GM19351 (cell line): ENCODE measurements around the gene TESMIN.

Experiments used
- ATAC-seq: cut with Tn5 transposase; IDR thresholded peaks from one replicate; pipeline ENCODE4 v1.9.1; 2021; ENCODE audit warnings: mild to moderate bottlenecking, moderate library complexity; ENCODE audit not compliant: unreplicated experiment

The TESMIN gene

DNA sequence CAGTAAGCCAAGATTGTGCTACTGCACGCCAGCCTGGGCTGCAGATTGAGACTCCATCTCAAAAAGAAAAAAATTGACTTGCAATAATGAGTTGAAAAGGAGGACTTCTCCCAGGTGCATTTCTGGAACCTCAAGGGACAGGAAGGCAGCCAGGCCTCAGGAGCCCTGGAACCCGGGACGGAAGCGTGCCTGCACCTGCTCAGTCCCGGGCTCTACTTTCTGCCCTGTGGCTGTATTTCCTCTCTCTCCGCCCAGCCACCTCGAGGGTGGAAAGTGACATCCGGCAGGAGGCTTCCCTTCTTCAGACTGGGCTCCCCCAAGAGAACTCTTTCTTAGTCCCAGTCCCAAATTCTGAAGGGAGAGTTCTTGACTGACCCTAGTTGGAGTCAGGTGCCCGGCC lies 87.2 kb downstream of the TESMIN start:
- no peak for ATAC-seq

DNA sequence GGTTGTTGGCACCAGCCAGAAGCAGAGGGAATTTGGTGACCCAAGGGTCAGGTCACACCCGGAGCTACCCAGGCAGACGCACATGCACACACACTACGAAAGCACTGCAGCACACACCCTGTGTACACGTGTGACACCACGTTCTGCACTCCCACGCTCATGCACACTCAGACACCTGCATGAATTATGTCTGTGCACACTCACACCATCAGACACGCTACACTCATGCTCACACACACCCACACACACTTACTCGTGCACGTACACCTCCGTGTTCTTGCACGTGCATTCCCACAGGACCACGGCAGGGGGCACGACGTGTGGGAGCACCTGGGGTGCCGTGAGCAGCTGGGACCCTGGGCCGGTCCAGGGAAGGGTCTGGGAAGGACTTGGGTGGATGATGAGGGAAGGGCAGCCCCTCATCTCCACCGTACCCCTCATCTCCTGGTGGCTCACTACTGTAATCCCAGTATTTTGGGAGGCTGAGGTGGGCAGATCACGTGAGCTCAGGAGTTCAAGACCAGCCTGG lies 87.8 kb downstream of the TESMIN start:
- no peak for ATAC-seq

DNA sequence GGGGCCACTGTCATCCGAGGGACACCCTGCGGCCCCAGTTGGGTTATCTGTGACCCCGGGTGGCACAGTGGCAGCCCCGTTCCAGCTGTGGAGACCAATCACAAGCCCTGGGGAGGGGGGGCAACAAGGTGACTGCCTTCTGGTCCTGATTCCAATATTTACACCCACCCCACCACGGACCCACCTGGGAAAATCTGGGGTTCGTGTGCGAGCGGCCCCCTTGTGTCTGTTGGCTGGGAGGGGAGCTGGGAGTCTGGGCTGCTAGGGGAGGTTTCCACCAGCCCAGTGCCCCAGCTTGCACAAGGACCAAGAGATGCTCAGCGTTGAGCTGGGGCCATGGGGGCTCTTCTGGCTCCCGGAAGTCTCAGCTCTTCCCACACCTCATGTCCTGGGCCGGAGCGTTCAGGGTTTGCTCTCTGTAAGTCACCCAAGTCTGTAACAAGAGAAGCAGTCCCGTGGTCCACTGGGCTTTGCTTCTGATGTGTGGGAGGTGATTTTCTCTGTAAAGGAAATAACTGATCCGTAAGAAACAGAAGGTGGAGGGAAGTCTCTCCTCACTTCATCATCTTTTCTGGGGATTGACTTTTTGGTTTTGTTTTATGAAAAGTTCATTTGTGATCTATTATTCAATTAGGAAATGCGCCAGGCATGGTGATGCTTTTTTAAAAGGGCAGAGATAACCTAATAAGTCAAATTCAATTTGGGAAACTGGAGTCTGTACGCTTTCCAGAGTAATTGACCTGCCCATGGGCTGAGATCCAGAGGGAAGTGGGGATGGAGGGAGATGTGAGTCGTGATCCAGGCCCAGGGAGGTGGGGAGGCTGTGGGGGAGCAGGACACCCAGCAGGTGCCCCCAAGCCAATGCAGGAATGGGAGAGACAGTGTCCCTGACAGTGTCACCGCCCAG lies 89.4 kb downstream of the TESMIN start:
- no peak for ATAC-seq

DNA sequence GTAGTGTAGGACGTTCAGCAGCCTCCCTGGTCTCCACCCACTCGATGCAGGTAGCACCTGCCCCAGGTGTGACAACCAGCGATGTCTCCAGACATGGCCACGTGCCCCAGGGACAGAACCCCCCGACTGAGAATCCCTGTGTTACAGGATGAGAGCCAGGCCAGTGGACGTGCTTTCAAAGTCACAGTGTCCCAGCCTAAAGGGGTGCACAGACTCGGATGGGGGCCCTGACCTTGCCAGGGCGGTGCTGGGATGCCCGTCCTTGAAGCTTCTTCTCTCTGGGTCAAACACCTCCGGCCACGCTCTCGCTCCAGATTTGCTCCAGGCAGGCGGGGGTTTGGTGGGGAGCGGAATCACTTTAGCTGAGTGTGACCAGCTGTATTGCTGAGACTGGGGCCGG lies 90.3 kb downstream of the TESMIN start:
- no peak for ATAC-seq

DNA sequence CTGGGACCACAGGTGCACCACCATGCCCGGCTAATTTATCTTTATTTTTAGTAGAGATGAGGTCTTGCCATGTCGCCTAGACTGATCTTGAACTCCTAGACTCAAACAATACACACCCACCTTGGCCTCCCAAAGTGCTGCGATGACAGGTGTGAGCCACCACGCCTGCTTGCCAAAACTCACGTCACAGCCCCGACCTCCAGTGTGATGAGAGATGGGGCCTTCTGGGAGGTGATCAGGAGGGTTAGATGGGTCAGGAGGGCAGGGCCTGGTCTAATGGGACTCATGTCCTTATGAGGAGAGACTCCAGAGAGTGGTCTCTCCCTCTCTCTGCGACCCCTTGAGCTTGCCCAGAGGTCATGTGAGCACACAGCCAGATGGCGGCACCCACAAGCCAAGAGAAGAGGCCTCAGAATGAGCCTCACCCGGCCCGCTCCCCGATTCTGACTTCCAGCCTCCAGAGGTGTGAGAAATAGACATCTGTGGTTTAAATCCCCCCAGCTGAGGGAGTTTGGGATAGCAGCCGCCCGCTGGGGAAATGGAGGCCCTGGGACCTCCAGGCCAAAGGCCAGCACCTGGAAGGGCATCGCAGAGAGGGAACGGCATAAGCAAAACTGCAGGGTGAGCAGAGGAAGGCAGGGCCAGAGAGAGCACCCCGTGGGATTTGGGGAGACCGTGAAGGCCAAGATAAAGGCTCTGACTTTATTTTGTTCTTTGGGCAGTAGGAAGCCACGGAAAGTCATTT lies 91.1 kb downstream of the TESMIN start:
- no peak for ATAC-seq

DNA sequence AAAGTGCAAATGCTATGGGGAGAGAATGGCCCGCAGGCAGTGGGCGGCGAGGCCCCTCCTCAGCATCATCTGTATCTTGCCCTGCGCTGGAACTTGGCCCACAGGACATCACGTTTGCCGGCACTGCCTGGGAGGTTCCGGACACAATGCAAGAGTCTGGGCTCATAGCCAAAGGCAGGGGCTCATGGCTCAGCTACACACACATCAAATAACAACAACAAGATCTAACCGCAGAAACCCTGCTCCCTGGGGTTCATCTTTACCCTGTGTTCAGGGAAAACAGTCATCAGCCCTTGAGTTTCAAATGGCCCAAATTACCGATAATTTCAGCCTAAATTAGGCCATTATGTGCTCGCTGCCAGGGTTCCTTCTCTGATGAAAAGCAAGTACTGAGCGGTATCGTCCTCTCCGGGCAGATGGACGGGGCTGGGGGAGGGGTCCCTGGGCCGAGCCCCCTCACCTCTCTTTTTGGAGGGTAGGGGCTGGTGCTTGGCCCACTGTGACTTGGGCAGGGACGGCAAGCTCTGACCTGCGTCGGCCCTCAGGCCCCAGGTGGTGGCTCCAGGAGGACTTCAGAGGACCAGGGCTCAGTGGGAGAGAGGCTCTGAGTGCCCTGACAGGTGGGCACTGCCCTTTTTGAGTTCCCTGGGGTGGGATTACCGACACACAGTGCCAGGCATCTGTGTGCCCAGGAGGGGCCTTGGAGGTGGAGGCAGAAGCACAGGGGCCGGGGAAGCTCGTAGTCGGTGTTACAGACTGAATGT lies 92.0 kb downstream of the TESMIN start:
- ATAC-seq = no peak

DNA sequence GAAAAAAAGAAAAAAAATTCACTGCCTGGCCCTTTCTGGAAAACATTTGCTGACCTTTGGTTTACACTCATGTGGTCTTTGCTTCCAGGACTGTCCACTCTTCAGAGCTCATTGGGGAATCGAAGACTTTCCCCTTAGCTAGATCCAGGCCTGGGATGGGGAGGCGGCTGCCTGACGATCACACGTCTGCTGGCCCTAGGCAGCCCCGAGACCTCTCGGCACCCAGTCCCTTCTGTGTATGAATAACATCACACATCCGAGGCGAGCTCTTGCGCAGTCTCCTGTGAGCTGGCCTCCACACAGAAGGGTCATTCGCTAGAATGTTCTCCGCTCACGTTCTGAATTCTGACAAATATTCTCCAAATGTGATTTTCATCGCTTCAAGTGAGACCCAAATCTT lies 92.7 kb downstream of the TESMIN start:
- no peak for ATAC-seq

DNA sequence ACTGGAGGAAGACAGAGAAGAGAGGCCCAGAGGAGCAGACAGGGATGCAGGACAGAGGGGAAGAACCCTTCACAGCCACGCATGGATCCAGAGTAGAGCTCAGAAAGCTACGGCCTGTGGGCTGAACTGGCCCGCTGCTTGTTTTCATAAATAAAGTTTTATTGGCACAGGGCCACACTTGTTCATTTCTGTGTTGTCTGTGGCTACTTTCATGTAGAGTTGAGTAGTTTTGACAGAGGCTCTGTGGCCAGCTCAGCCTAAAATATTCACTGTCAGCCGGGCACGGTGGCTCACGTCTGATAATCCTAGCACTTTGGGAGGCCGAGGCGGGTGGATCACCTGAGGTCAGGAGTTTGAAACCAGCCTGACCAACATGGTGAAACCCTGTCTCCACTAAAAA lies 93.2 kb downstream of the TESMIN start:
- no peak for ATAC-seq
